ENCODE results near the gene NHLH1. TPM values are rescaled to one million over a fixed set of nuclear protein-coding genes. Genes with fewer than 3 reads are reported as not detected.

Gene NHLH1
- total RNA-seq, 1 experiment from 2014 or later, result 1.6 TPM

GRCh38 chr1:160413716-160414115 lies 46.8 kb downstream of the NHLH1 start:
- no peak for TF ChIP-seq CTCF (IDR thresholded peaks at IDR 0.05; ENCODE audit: unreplicated experiment)
- no TSS peak for BruUV-seq (replicated peaks)
- DNase-seq, result no peak
- no peaks in the 10 kb centered on the region for H3K4me1 Mint-ChIP-seq (ENCODE audit: low read depth, unreplicated experiment)
- no peaks in the 10 kb centered on the region for H3K9me3 Mint-ChIP-seq (ENCODE audit: low read depth, unreplicated experiment)
- H3K36me3 Mint-ChIP-seq (ENCODE audit: insufficient read depth, unreplicated experiment), result no peaks in the 10 kb centered on the region
- CTCF ChIA-PET, result no interaction called here
- no peak overlapping the region for H3K27ac Mint-ChIP-seq (ENCODE audit: unreplicated experiment)
- H3K27me3 Mint-ChIP-seq (ENCODE audit: unreplicated experiment), result peaks cover 55% of the 10 kb centered on the region
- intact Hi-C loops (cut with micrococcal nuclease; ENCODE audit: unreplicated experiment), result loop anchor here (10.0 kb wide), 1 partner anchor 309 kb away; no protein-coding TSS in a partner anchor
- no peak overlapping the region for H3K4me3 Mint-ChIP-seq (ENCODE audit: low read depth, unreplicated experiment)

- Mint-ChIP-seq H3K9me3 (ENCODE audit: low read depth, unreplicated experiment) (no peaks in the 10 kb centered on the region), H3K4me1 (ENCODE audit: low read depth, unreplicated experiment) (no peaks in the 10 kb centered on the region), H3K36me3 (ENCODE audit: insufficient read depth, unreplicated experiment) (no peaks in the 10 kb centered on the region), H3K27me3 (ENCODE audit: unreplicated experiment) (peaks cover 67% of the 10 kb centered on the region), H3K27ac (ENCODE audit: unreplicated experiment) (no peak overlapping the region), H3K4me3 (ENCODE audit: low read depth, unreplicated experiment) (no peak overlapping the region)
- CTCF ChIA-PET, result no interaction called here
- BruUV-seq (replicated peaks), result no TSS peak
- TF ChIP-seq CTCF (IDR thresholded peaks at IDR 0.05; ENCODE audit: unreplicated experiment), result no peak
- DNase-seq, result no peak
- intact Hi-C loops (cut with micrococcal nuclease; ENCODE audit: unreplicated experiment), result loop anchor here (10.0 kb wide), 1 partner anchor 310 kb away; no protein-coding TSS in a partner anchor
Measured at GRCh38 chr1:160414881-160415280, 48.0 kb downstream of the NHLH1 start.

GRCh38 chr1:160415696-160416290 lies 48.9 kb downstream of the NHLH1 start:
- BruUV-seq (replicated peaks), result no TSS peak
- peaks cover 72% of the 10 kb centered on the region for H3K27me3 Mint-ChIP-seq (ENCODE audit: unreplicated experiment)
- H3K27ac Mint-ChIP-seq (ENCODE audit: unreplicated experiment), result no peak overlapping the region
- no peaks in the 10 kb centered on the region for H3K36me3 Mint-ChIP-seq (ENCODE audit: insufficient read depth, unreplicated experiment)
- intact Hi-C loops (cut with micrococcal nuclease; ENCODE audit: unreplicated experiment), result loop anchor here (1.0 to 10.0 kb wide), 4 partner anchors 39 to 311 kb away; no protein-coding TSS in a partner anchor
- DNase-seq, result no peak
- H3K4me3 Mint-ChIP-seq (ENCODE audit: low read depth, unreplicated experiment), result no peak overlapping the region
- H3K4me1 Mint-ChIP-seq (ENCODE audit: low read depth, unreplicated experiment), result no peaks in the 10 kb centered on the region
- no peaks in the 10 kb centered on the region for H3K9me3 Mint-ChIP-seq (ENCODE audit: low read depth, unreplicated experiment)
- CTCF ChIA-PET, result interaction anchor here (0.7 to 1.6 kb wide), 7 partner anchors 8 to 124 kb away, joined by 3 to 10 read pairs (median 4); no protein-coding TSS in a partner anchor
- TF ChIP-seq CTCF (IDR thresholded peaks at IDR 0.05; ENCODE audit: unreplicated experiment), result no peak

- no peaks in the 10 kb centered on the region for H3K9me3 Mint-ChIP-seq (ENCODE audit: low read depth, unreplicated experiment)
- H3K27ac Mint-ChIP-seq (ENCODE audit: unreplicated experiment), result no peak overlapping the region
- no TSS peak for BruUV-seq (replicated peaks)
- intact Hi-C loops (cut with micrococcal nuclease; ENCODE audit: unreplicated experiment), result loop anchor here (1.0 to 10.0 kb wide), 4 partner anchors 40 to 312 kb away; no protein-coding TSS in a partner anchor
- H3K4me3 Mint-ChIP-seq (ENCODE audit: low read depth, unreplicated experiment), result no peak overlapping the region
- H3K4me1 Mint-ChIP-seq (ENCODE audit: low read depth, unreplicated experiment), result no peaks in the 10 kb centered on the region
- peak; percentile 13 for TF ChIP-seq CTCF (IDR thresholded peaks at IDR 0.05; ENCODE audit: unreplicated experiment)
- DNase-seq, result peak; percentile 60
- H3K27me3 Mint-ChIP-seq (ENCODE audit: unreplicated experiment), result peaks cover 72% of the 10 kb centered on the region
- CTCF ChIA-PET, result interaction anchor here (0.7 to 1.6 kb wide), 7 partner anchors 8 to 125 kb away, joined by 3 to 10 read pairs (median 4); no protein-coding TSS in a partner anchor
- no peaks in the 10 kb centered on the region for H3K36me3 Mint-ChIP-seq (ENCODE audit: insufficient read depth, unreplicated experiment)
Measured at GRCh38 chr1:160416369-160416768, 49.5 kb downstream of the NHLH1 start.
